ENCODE measurements around the gene MPC1L. TPM values are rescaled to one million over a fixed set of nuclear protein-coding genes. Genes with fewer than 3 reads are reported as not detected.

MPC1L gene
- total and polyA plus RNA-seq, 2 experiments from 2014 or later, result not detected

- Histone ChIP-seq H3K27ac (ENCODE audit: low read depth) (no peak overlapping the region), H3K4me1 (ENCODE audit: insufficient read depth) (no peaks in the 10 kb centered on the region), H3K4me2 (no peak overlapping the region), H3K36me3 (ENCODE audit: insufficient read depth) (no peaks in the 10 kb centered on the region), H3K27me3 (ENCODE audit: insufficient read depth) (no peaks in the 10 kb centered on the region), H4K20me1 (replicated peaks; ENCODE audit: insufficient read depth) (no peaks in the 10 kb centered on the region), H3K4me3 (no peak overlapping the region), H3K9me2 (ENCODE audit: insufficient read depth) (no peaks in the 10 kb centered on the region), H3K79me2 (replicated peaks; ENCODE audit: insufficient read depth) (no peaks in the 10 kb centered on the region), H2AFZ (no peak overlapping the region), H3F3A (replicated peaks; ENCODE audit: low read depth) (no peaks in the 10 kb centered on the region)
- Mint-ChIP-seq H3K4me1 (no peaks in the 10 kb centered on the region), H3K27me3 (ENCODE audit: insufficient read depth, low read depth, poor library complexity) (no peaks in the 10 kb centered on the region), H3K36me3 (ENCODE audit: low read depth) (0 out of 3 replicates have a peak, but pooled peaks cover 7% of the 10 kb centered on the region), H3K27ac (no peak overlapping the region), H3K9me3 (no peaks in the 10 kb centered on the region), H3K4me3 (no peak overlapping the region)
- no peak for ATAC-seq
- no peak for TF ChIP-seq NANOG (IDR thresholded peaks at IDR 0.05; ENCODE audit: borderline replicate concordance)
- TF ChIP-seq EZH2phosphoT487 (IDR thresholded peaks at IDR 0.05; ENCODE audit: unreplicated experiment), result no peak
- TF ChIP-seq, protein P1, sequence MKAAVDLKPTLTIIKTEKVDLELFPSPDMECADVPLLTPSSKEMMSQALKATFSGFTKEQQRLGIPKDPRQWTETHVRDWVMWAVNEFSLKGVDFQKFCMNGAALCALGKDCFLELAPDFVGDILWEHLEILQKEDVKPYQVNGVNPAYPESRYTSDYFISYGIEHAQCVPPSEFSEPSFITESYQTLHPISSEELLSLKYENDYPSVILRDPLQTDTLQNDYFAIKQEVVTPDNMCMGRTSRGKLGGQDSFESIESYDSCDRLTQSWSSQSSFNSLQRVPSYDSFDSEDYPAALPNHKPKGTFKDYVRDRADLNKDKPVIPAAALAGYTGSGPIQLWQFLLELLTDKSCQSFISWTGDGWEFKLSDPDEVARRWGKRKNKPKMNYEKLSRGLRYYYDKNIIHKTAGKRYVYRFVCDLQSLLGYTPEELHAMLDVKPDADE (IDR thresholded peaks at IDR 0.05), result no peak
- no peak for TF ChIP-seq POLR2AphosphoS5 (IDR thresholded peaks at IDR 0.05; ENCODE audit: low read depth)
- no peak for TF ChIP-seq CREB1 (CRISPR knock-in tag; IDR thresholded peaks at IDR 0.05; ENCODE audit: low read depth)
- TF ChIP-seq, protein P2, sequence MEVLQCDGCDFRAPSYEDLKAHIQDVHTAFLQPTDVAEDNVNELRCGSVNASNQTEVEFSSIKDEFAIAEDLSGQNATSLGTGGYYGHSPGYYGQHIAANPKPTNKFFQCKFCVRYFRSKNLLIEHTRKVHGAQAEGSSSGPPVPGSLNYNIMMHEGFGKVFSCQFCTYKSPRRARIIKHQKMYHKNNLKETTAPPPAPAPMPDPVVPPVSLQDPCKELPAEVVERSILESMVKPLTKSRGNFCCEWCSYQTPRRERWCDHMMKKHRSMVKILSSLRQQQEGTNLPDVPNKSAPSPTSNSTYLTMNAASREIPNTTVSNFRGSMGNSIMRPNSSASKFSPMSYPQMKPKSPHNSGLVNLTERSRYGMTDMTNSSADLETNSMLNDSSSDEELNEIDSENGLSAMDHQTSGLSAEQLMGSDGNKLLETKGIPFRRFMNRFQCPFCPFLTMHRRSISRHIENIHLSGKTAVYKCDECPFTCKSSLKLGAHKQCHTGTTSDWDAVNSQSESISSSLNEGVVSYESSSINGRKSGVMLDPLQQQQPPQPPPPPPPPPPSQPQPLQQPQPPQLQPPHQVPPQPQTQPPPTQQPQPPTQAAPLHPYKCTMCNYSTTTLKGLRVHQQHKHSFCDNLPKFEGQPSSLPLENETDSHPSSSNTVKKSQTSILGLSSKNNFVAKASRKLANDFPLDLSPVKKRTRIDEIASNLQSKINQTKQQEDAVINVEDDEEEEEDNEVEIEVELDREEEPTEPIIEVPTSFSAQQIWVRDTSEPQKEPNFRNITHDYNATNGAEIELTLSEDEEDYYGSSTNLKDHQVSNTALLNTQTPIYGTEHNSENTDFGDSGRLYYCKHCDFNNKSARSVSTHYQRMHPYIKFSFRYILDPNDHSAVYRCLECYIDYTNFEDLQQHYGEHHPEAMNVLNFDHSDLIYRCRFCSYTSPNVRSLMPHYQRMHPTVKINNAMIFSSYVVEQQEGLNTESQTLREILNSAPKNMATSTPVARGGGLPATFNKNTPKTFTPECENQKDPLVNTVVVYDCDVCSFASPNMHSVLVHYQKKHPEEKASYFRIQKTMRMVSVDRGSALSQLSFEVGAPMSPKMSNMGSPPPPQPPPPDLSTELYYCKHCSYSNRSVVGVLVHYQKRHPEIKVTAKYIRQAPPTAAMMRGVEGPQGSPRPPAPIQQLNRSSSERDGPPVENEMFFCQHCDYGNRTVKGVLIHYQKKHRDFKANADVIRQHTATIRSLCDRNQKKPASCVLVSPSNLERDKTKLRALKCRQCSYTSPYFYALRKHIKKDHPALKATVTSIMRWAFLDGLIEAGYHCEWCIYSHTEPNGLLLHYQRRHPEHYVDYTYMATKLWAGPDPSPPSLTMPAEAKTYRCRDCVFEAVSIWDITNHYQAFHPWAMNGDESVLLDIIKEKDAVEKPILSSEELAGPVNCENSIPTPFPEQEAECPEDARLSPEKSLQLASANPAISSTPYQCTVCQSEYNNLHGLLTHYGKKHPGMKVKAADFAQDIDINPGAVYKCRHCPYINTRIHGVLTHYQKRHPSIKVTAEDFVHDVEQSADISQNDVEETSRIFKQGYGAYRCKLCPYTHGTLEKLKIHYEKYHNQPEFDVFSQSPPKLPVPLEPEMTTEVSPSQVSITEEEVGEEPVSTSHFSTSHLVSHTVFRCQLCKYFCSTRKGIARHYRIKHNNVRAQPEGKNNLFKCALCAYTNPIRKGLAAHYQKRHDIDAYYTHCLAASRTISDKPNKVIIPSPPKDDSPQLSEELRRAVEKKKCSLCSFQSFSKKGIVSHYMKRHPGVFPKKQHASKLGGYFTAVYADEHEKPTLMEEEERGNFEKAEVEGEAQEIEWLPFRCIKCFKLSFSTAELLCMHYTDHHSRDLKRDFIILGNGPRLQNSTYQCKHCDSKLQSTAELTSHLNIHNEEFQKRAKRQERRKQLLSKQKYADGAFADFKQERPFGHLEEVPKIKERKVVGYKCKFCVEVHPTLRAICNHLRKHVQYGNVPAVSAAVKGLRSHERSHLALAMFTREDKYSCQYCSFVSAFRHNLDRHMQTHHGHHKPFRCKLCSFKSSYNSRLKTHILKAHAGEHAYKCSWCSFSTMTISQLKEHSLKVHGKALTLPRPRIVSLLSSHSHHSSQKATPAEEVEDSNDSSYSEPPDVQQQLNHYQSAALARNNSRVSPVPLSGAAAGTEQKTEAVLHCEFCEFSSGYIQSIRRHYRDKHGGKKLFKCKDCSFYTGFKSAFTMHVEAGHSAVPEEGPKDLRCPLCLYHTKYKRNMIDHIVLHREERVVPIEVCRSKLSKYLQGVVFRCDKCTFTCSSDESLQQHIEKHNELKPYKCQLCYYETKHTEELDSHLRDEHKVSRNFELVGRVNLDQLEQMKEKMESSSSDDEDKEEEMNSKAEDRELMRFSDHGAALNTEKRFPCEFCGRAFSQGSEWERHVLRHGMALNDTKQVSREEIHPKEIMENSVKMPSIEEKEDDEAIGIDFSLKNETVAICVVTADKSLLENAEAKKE (CRISPR knock-in tag; IDR thresholded peaks at IDR 0.05), result no peak
- no peak for TF ChIP-seq ZNF331 (CRISPR knock-in tag; IDR thresholded peaks at IDR 0.05; ENCODE audit: low read depth)
- TF ChIP-seq, protein P3, sequence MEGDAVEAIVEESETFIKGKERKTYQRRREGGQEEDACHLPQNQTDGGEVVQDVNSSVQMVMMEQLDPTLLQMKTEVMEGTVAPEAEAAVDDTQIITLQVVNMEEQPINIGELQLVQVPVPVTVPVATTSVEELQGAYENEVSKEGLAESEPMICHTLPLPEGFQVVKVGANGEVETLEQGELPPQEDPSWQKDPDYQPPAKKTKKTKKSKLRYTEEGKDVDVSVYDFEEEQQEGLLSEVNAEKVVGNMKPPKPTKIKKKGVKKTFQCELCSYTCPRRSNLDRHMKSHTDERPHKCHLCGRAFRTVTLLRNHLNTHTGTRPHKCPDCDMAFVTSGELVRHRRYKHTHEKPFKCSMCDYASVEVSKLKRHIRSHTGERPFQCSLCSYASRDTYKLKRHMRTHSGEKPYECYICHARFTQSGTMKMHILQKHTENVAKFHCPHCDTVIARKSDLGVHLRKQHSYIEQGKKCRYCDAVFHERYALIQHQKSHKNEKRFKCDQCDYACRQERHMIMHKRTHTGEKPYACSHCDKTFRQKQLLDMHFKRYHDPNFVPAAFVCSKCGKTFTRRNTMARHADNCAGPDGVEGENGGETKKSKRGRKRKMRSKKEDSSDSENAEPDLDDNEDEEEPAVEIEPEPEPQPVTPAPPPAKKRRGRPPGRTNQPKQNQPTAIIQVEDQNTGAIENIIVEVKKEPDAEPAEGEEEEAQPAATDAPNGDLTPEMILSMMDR (conservative IDR thresholded peaks at IDR 0.05; ENCODE audit: low read depth in 2 of 2), result no peak
- no peak for TF ChIP-seq ZNF114 (CRISPR knock-in tag; IDR thresholded peaks at IDR 0.05)
- TF ChIP-seq JUNB (IDR thresholded peaks at IDR 0.05; ENCODE audit: unreplicated experiment), result no peak
- TF ChIP-seq, protein P4, sequence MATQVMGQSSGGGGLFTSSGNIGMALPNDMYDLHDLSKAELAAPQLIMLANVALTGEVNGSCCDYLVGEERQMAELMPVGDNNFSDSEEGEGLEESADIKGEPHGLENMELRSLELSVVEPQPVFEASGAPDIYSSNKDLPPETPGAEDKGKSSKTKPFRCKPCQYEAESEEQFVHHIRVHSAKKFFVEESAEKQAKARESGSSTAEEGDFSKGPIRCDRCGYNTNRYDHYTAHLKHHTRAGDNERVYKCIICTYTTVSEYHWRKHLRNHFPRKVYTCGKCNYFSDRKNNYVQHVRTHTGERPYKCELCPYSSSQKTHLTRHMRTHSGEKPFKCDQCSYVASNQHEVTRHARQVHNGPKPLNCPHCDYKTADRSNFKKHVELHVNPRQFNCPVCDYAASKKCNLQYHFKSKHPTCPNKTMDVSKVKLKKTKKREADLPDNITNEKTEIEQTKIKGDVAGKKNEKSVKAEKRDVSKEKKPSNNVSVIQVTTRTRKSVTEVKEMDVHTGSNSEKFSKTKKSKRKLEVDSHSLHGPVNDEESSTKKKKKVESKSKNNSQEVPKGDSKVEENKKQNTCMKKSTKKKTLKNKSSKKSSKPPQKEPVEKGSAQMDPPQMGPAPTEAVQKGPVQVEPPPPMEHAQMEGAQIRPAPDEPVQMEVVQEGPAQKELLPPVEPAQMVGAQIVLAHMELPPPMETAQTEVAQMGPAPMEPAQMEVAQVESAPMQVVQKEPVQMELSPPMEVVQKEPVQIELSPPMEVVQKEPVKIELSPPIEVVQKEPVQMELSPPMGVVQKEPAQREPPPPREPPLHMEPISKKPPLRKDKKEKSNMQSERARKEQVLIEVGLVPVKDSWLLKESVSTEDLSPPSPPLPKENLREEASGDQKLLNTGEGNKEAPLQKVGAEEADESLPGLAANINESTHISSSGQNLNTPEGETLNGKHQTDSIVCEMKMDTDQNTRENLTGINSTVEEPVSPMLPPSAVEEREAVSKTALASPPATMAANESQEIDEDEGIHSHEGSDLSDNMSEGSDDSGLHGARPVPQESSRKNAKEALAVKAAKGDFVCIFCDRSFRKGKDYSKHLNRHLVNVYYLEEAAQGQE (IDR thresholded peaks at IDR 0.05; ENCODE audit: unreplicated experiment), result no peak
- no peak for TF ChIP-seq STAT1 (IDR thresholded peaks at IDR 0.05; ENCODE audit: unreplicated experiment)
- TF ChIP-seq EZH2 (IDR thresholded peaks at IDR 0.05; ENCODE audit: low read depth, unreplicated experiment), result no peak
- DNase-seq (ENCODE audit: low spot score), result no peak
Observed at GRCh38 chrX:40607381-40607780, 15.8 kb upstream of the MPC1L start.
